A549 (cell line): Measurements from ENCODE around the gene ZNF70. TPM values are rescaled to one million over a fixed set of nuclear protein-coding genes. Genes with fewer than 3 reads are reported as not detected.

Experiments used
- ATAC-seq, 2 experiments: fragments of 200-7000 bp in 1 of 2; fragments of >200 bp in 1 of 2; cut with Nextera tagmentation in 1 of 2; cut with Tn5 transposase in 1 of 2; 3 replicates each; pipeline versions ENCODE4 v1.8.0 to v1.9.1; 2018 to 2020; ENCODE audit warnings: mild to moderate bottlenecking in 1 of 2, moderate library complexity in 1 of 2
- CTCF ChIA-PET: fragments of 300-600 bp; sonication (Branson Sonifier 250); formaldehyde crosslinking; extraction: SDS; loops from one replicate; lab custom pipeline; 2021; ENCODE audit warnings: antibody characterized with exemption, inconsistent platforms; lab: Yijun Ruan, JAX
- POLR2A ChIA-PET: fragments of 350-600 bp; formaldehyde crosslinking; extraction: SDS; loops from one replicate; lab custom pipeline; 2021; ENCODE audit warnings: antibody characterized with exemption, inconsistent platforms; lab: Yijun Ruan, JAX
- DNase-seq, 2 experiments: peaks; one replicate each; pipeline versions ENCODE4 v3.0.0 to v3.0.0-alpha.2; 2011 to 2016; ENCODE audit warnings: low read depth in 1 of 2, low spot score in 1 of 2
- FAIRE-seq: peaks from 2 replicates; lab custom pipeline; 2011; peaks lifted over from hg19 to GRCh38; lab: Jason Lieb, UNC
- H3K27ac ChIP-seq, 2 experiments: fragments of >200 bp; sonication (Bioruptor Twin); formaldehyde crosslinking; 3 replicates each; pipeline ENCODE4 v1.5.1; 2016 to 2017
- H3K4me1 ChIP-seq: fragments of >200 bp; sonication (Bioruptor Twin); formaldehyde crosslinking; 3 replicates; pipeline ENCODE4 v1.6.1; 2016
- H3K4me2 ChIP-seq: fragments of >200 bp; sonication (Bioruptor Twin); formaldehyde crosslinking; 3 replicates; pipeline ENCODE4 v1.6.1; 2016
- H3K4me3 ChIP-seq: fragments of >200 bp; sonication (Bioruptor Twin); formaldehyde crosslinking; 3 replicates; pipeline ENCODE4 v1.5.1; 2016
- H3K9me3 ChIP-seq: fragments of >200 bp; sonication (Bioruptor Twin); formaldehyde crosslinking; 3 replicates; pipeline ENCODE4 v1.6.1; 2016
- CBX8 ChIP-seq: fragments of 200-600 bp; sonication (generic); IDR thresholded peaks from 2 replicates; pipeline ENCODE4 v1.6.1; 2016
- CEBPB ChIP-seq, 2 experiments: fragments of >200 bp in 1 of 2; sonication (Bioruptor Twin) in 1 of 2; formaldehyde crosslinking in 1 of 2; IDR thresholded peaks; 2 replicates each; pipeline ENCODE4 v1.6.1; 2012 to 2016
- CHD2 ChIP-seq: fragments of 150-350 bp; IDR thresholded peaks from 2 replicates; pipeline ENCODE4 v1.6.1; 2014; ENCODE audit warnings: low read length; ENCODE audit not compliant: partially characterized antibody
- CHD4 ChIP-seq: fragments of 200-600 bp; sonication (generic); IDR thresholded peaks from 2 replicates; pipeline ENCODE4 v1.6.1; 2016; ENCODE audit warnings: antibody characterized with exemption, mild to moderate bottlenecking, borderline replicate concordance
- E2F6 ChIP-seq: IDR thresholded peaks from 2 replicates; pipeline ENCODE4 v1.6.1; 2012; ENCODE audit warnings: low read depth, borderline replicate concordance
- EHMT2 ChIP-seq: fragments of 200-600 bp; sonication (generic); IDR thresholded peaks from 2 replicates; pipeline ENCODE4 v1.6.1; 2016; ENCODE audit warnings: antibody characterized with exemption, low read depth, mild to moderate bottlenecking, moderate library complexity
- EP300 ChIP-seq, 2 experiments: fragments of >200 bp; sonication (Bioruptor Twin); formaldehyde crosslinking; IDR thresholded peaks; 2 replicates in 1 of 2; 3 replicates in 1 of 2; pipeline ENCODE4 v1.6.1; 2016 to 2017
- ESRRA ChIP-seq: fragments of 150-350 bp; IDR thresholded peaks from 2 replicates; pipeline ENCODE4 v1.6.1; 2014; ENCODE audit warnings: mild to moderate bottlenecking, low read length, borderline replicate concordance
- FOXS1 ChIP-seq: fragments of 250-450 bp; sonication (Bioruptor Pico); IDR thresholded peaks from 2 replicates; pipeline ENCODE4 v1.5.0; 2020; ENCODE audit warnings: mild to moderate bottlenecking, moderate library complexity
- GATA3 ChIP-seq: IDR thresholded peaks from 2 replicates; pipeline ENCODE4 v1.6.1; 2012; ENCODE audit warnings: borderline replicate concordance
- HDAC2 ChIP-seq: fragments of 200-600 bp; sonication (generic); IDR thresholded peaks from 2 replicates; pipeline ENCODE4 v1.6.1; 2016
- HEYL ChIP-seq: fragments of 250-450 bp; sonication (Bioruptor Pico); IDR thresholded peaks from 2 replicates; pipeline ENCODE4 v1.8.0; 2021; ENCODE audit warnings: mild to moderate bottlenecking, moderate library complexity
- HOXA7 ChIP-seq: fragments of 250-450 bp; sonication (Bioruptor Pico); IDR thresholded peaks from 2 replicates; pipeline ENCODE4 v1.5.0; 2020; ENCODE audit warnings: mild to moderate bottlenecking, moderate library complexity
- MAZ ChIP-seq: fragments of 150-350 bp; IDR thresholded peaks from 2 replicates; pipeline ENCODE4 v1.6.1; 2014; ENCODE audit warnings: antibody characterized with exemption, low read depth, low read length, borderline replicate concordance
- MYC ChIP-seq: IDR thresholded peaks from 2 replicates; pipeline ENCODE4 v1.6.1; 2012; ENCODE audit warnings: mild to moderate bottlenecking, inconsistent platforms, low read length, improper control_type of control experiment, borderline replicate concordance
- NPAS2 ChIP-seq: fragments of 250-450 bp; sonication (Bioruptor Pico); IDR thresholded peaks from 2 replicates; pipeline ENCODE4 v1.8.0; 2022; ENCODE audit warnings: mild to moderate bottlenecking, moderate library complexity, borderline replicate concordance
- NR3C1 ChIP-seq: fragments of >200 bp; sonication (Bioruptor Twin); formaldehyde crosslinking; IDR thresholded peaks from 3 replicates; pipeline ENCODE4 v1.6.1; 2017
- POLR2A ChIP-seq: IDR thresholded peaks from 2 replicates; pipeline ENCODE4 v1.6.1; 2012; ENCODE audit warnings: mild to moderate bottlenecking, low read length
- POLR2AphosphoS2 ChIP-seq: conservative IDR thresholded peaks from 2 replicates; pipeline ENCODE4 v1.6.1; 2012; ENCODE audit warnings: low read length, improper control_type of control experiment, inconsistent platforms
- RCOR1 ChIP-seq: fragments of 150-350 bp; IDR thresholded peaks from 2 replicates; pipeline ENCODE4 v1.6.1; 2014; ENCODE audit warnings: antibody characterized with exemption, low read length, low read depth
- REST ChIP-seq: fragments of 200-600 bp; sonication (generic); IDR thresholded peaks from 2 replicates; pipeline ENCODE4 v1.6.1; 2016; ENCODE audit warnings: antibody characterized with exemption, mild to moderate bottlenecking, moderate library complexity
- RFX5 ChIP-seq: fragments of 450-650 bp; IDR thresholded peaks from 2 replicates; pipeline ENCODE4 v1.7.1; 2014; ENCODE audit warnings: antibody characterized with exemption, mild to moderate bottlenecking, moderate library complexity
- RNF2 ChIP-seq: fragments of 200-600 bp; sonication (generic); IDR thresholded peaks from 2 replicates; pipeline ENCODE4 v1.6.1; 2016; ENCODE audit warnings: low read depth, mild to moderate bottlenecking, antibody characterized with exemption, moderate library complexity, borderline replicate concordance
- SREBF2 ChIP-seq: fragments of 450-650 bp; IDR thresholded peaks from 2 replicates; pipeline ENCODE4 v1.6.1; 2014; ENCODE audit warnings: mild to moderate bottlenecking, moderate library complexity
- TFCP2L1 ChIP-seq: fragments of 250-450 bp; sonication (Bioruptor Pico); IDR thresholded peaks from 2 replicates; pipeline ENCODE4 v1.5.0; 2021; ENCODE audit warnings: mild to moderate bottlenecking
- TP53 ChIP-seq: fragments of 250-450 bp; sonication (Bioruptor Pico); IDR thresholded peaks from 2 replicates; pipeline ENCODE4 v1.5.0; 2021; ENCODE audit warnings: mild to moderate bottlenecking, moderate library complexity
- WGBS: methylation state at CpG from one replicate; pipeline ENCODE4 v1.1.6; 2017; ENCODE audit errors: missing lambda C conversion rate; 5-methylcytosine and 5-hydroxymethylcytosine counted together
- polyA plus RNA-seq, 4 experiments: library from polyadenylated mRNA; depleted of rRNA in 3 of 4; stranded (reverse); fragments of >200 nt; fragmentation: RNase III in 1 of 4; extraction: RNeasy Plus Mini Kit Qiagen cat#74134 plus additional on column Dnase treatment in 1 of 4; gene quantifications; 2 replicates in 3 of 4; 3 replicates in 1 of 4; pipeline ENCODE4 v1.2.3, GENCODE V29; 2011 to 2017
- TF ChIP-seq, protein P1 (sequence below): IDR thresholded peaks from 2 replicates; pipeline ENCODE4 v1.6.1; 2012
- TF ChIP-seq, protein P2 (sequence below): fragments of >200 bp; sonication (Bioruptor Twin); formaldehyde crosslinking; IDR thresholded peaks from 3 replicates; pipeline ENCODE4 v1.6.1; 2016

ZNF70 gene
- polyA plus RNA-seq, 2 of the 4 experiments (the other 2 are of a cell fraction): 0.88 to 1.2 TPM

GRCh38 chr22:23783265-23784150, 32.6 kb upstream of the ZNF70 start:
- WGBS: 61% methylated on average over 5 of the region's 15 CpGs
- Histone ChIP-seq H3K4me3 (no peak overlapping the region), H3K4me2 (peak overlapping the region; percentile 43)
- ChIA-PET POLR2A (no interaction called here), CTCF (no interaction called here)
- TF ChIP-seq CBX8 (no peak), POLR2AphosphoS2 (no peak), HDAC2 (no peak), RCOR1 (no peak), EP300 (IDR thresholded peaks at IDR 0.05) (no peak), ESRRA (no peak), RFX5 (no peak), REST (no peak), POLR2A (no peak)
- TF ChIP-seq, all 56 proteins: peak for 0
- FAIRE-seq (no peak), DNase-seq (no peak), ATAC-seq (no peak)
- peak overlapping the region in 1 of 2 experiments; percentile 66; a peak in 3 of 6 replicates for H3K27ac ChIP-seq
- peaks cover 39% of the 10 kb centered on the region for H3K4me1 ChIP-seq
- no peaks in the 10 kb centered on the region for H3K9me3 ChIP-seq

DNA sequence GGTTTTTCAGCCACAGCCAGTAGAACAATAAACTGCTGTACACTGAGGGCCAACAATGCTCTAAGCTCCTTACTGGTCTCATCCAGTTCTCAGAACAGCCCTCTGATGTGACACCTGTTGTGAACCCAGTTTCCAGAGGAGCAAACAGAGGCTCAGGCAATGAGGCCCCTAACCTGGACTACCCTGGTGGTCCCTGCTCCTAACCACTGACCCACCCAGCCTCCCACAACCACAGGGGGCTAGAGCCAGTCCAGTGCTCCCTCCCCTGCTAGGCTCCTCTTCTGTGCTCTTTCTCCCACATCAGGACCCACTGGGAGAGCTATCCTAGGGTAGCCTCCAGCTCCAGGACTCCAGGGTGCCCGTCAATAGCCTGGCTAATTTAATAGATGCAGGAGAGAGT, 31.8 kb upstream of the ZNF70 start:
- ATAC-seq: no peak
- TF ChIP-seq TP53 (CRISPR knock-in tag) (no peak), MYC (no peak), CHD4 (no peak), E2F6 (no peak), HEYL (CRISPR knock-in tag) (no peak), NPAS2 (CRISPR knock-in tag) (no peak), GATA3 (no peak), HOXA7 (CRISPR knock-in tag) (no peak), MAZ (no peak), RFX5 (no peak)
- TF ChIP-seq, all 56 proteins: peak for 0
- WGBS: no CpG with 5 or more reads among the region's 1 CpG
- CTCF ChIA-PET: no interaction called here
- Histone ChIP-seq H3K4me1 (peaks cover 31% of the 10 kb centered on the region), H3K9me3 (no peaks in the 10 kb centered on the region), H3K4me3 (no peak overlapping the region), H3K27ac (peak overlapping the region in 1 of 2 experiments; percentile 66; a peak in 1 of 6 replicates), H3K4me2 (no peak overlapping the region)
- DNase-seq (no peak), FAIRE-seq (no peak)
- POLR2A ChIA-PET: no interaction called here

GRCh38 chr22:23782252-23782651, 31.3 kb upstream of the ZNF70 start:
- Histone ChIP-seq H3K4me1 (peaks cover 31% of the 10 kb centered on the region), H3K9me3 (no peaks in the 10 kb centered on the region), H3K4me3 (no peak overlapping the region), H3K4me2 (no peak overlapping the region), H3K27ac (peak overlapping the region in 1 of 2 experiments; percentile 66; a peak in 2 of 6 replicates)
- CTCF ChIA-PET: interaction anchor here (1.1 kb wide), 1 partner anchor 14 kb away, joined by 4 read pairs; no protein-coding TSS in a partner anchor
- WGBS: 91% methylated on average over 9 of the region's 16 CpGs
- DNase-seq (no peak), ATAC-seq (no peak), FAIRE-seq (no peak)
- TF ChIP-seq SREBF2: no peak
- TF ChIP-seq, protein P1, sequence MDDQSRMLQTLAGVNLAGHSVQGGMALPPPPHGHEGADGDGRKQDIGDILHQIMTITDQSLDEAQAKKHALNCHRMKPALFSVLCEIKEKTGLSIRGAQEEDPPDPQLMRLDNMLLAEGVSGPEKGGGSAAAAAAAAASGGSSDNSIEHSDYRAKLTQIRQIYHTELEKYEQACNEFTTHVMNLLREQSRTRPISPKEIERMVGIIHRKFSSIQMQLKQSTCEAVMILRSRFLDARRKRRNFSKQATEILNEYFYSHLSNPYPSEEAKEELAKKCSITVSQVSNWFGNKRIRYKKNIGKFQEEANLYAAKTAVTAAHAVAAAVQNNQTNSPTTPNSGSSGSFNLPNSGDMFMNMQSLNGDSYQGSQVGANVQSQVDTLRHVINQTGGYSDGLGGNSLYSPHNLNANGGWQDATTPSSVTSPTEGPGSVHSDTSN: no peak
- TF ChIP-seq CHD2: no peak
- TF ChIP-seq NR3C1: no peak
- no peak for TF ChIP-seq FOXS1
- TF ChIP-seq, protein P2, sequence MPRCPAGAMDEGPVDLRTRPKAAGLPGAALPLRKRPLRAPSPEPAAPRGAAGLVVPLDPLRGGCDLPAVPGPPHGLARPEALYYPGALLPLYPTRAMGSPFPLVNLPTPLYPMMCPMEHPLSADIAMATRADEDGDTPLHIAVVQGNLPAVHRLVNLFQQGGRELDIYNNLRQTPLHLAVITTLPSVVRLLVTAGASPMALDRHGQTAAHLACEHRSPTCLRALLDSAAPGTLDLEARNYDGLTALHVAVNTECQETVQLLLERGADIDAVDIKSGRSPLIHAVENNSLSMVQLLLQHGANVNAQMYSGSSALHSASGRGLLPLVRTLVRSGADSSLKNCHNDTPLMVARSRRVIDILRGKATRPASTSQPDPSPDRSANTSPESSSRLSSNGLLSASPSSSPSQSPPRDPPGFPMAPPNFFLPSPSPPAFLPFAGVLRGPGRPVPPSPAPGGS: no peak
- no peak for TF ChIP-seq TFCP2L1 (CRISPR knock-in tag)
- TF ChIP-seq HEYL (CRISPR knock-in tag): no peak
- TF ChIP-seq CEBPB (IDR thresholded peaks at IDR 0.05): no peak
- no peak for TF ChIP-seq EHMT2
- TF ChIP-seq RNF2: no peak
- no peak for TF ChIP-seq CHD4
- POLR2A ChIA-PET: no interaction called here
